HEK293T (cell line): Measurements from ENCODE around the gene TMEM41B.

Experiments
- ARNT ChIP-seq: fragments of 450-650 bp; IDR thresholded peaks from 2 replicates; pipeline ENCODE4 v1.6.1; 2017; ENCODE audit warnings: mild to moderate bottlenecking
- BHLHE40 ChIP-seq: fragments of 450-650 bp; IDR thresholded peaks from 2 replicates; pipeline ENCODE4 v1.6.1; 2016; ENCODE audit warnings: mild to moderate bottlenecking, moderate library complexity, borderline replicate concordance
- CTBP1 ChIP-seq: fragments of 450-650 bp; IDR thresholded peaks from 2 replicates; pipeline ENCODE4 v1.6.1; 2016; ENCODE audit warnings: borderline replicate concordance
- ELF4 ChIP-seq: fragments of 450-650 bp; IDR thresholded peaks from 2 replicates; pipeline ENCODE4 v1.6.1; 2017; ENCODE audit warnings: antibody characterized with exemption
- FOXA1 ChIP-seq: fragments of 450-650 bp; IDR thresholded peaks from 2 replicates; pipeline ENCODE4 v1.6.1; 2016; ENCODE audit warnings: mild to moderate bottlenecking
- FOXM1 ChIP-seq: fragments of 450-650 bp; IDR thresholded peaks from 2 replicates; pipeline ENCODE4 v1.6.1; 2017; ENCODE audit warnings: mild to moderate bottlenecking, borderline replicate concordance
- HDGF ChIP-seq: fragments of 450-650 bp; IDR thresholded peaks from 2 replicates; pipeline ENCODE4 v1.6.1; 2017; ENCODE audit warnings: antibody characterized with exemption, borderline replicate concordance
- L3MBTL2 ChIP-seq: fragments of 450-650 bp; conservative IDR thresholded peaks from 2 replicates; pipeline ENCODE4 v1.6.1; 2016; ENCODE audit warnings: mild to moderate bottlenecking
- NFRKB ChIP-seq: fragments of 450-650 bp; IDR thresholded peaks from 2 replicates; pipeline ENCODE4 v1.6.1; 2016; ENCODE audit warnings: mild to moderate bottlenecking, moderate library complexity
- PKNOX1 ChIP-seq: fragments of 450-650 bp; IDR thresholded peaks from 2 replicates; pipeline ENCODE4 v1.6.1; 2016
- SP1 ChIP-seq: fragments of 450-650 bp; IDR thresholded peaks from 2 replicates; pipeline ENCODE4 v1.6.1; 2017
- SUZ12 ChIP-seq: fragments of 450-650 bp; IDR thresholded peaks from 2 replicates; pipeline ENCODE4 v1.6.1; 2016; ENCODE audit warnings: mild to moderate bottlenecking
- TARDBP ChIP-seq: fragments of 450-650 bp; IDR thresholded peaks from 2 replicates; pipeline ENCODE4 v1.6.1; 2016

- TF ChIP-seq FOXM1 (no peak), SUZ12 (no peak), BHLHE40 (no peak), HDGF (no peak), TARDBP (no peak), NFRKB (no peak), CTBP1 (no peak), PKNOX1 (no peak), ELF4 (no peak), FOXA1 (no peak), SP1 (no peak), L3MBTL2 (no peak), ARNT (no peak)
Measured at GRCh38 chr11:9276571-9276970, 37.8 kb downstream of the TMEM41B start.
